Measurements from ENCODE around the gene TESK1. TPM values are rescaled to one million over a fixed set of nuclear protein-coding genes. Genes with fewer than 3 reads are reported as not detected.
"Not testable (repeated sequence)": the region's sequence is repeated elsewhere in the genome, so short reads cannot be mapped to it uniquely, and the experiment has no call there.

Gene TESK1
- polyA plus RNA-seq, 1 experiment, result 32.6 TPM

DNA sequence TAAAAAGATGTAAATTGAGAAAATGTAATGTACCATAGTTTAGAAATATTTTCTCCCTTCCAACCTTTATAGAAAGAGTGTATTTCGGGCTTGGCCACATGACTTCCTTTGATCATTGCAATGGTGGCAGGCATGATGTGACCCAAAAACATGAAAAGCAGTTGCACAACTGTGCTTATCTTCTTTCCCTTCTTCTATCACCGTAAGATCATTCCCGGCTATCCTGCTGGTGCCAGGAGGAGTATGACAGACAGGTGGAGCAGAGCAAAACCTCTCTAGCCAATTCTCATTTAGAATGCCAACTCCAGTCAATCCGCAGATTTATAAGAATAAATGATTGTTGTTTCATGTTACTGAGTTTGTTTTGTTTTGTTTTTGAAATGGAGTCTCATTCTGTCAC lies 10.6 kb upstream of the TESK1 start:
- H3K27me3 ChIP-seq (ENCODE audit: control insufficient read depth, insufficient read depth, low read length), result no peaks in the 10 kb centered on the region
- H3K4me3 ChIP-seq (ENCODE audit: low read depth, low read length), result no peak overlapping the region
- POLR2A ChIA-PET, result no interaction called here
- no peak for DNase-seq (ENCODE audit: low read depth)
- CTCF ChIA-PET, result no interaction called here
- H3K36me3 ChIP-seq (ENCODE audit: control insufficient read depth, insufficient read depth, low read length), result no peaks in the 10 kb centered on the region
- TF ChIP-seq CTCF (IDR thresholded peaks at IDR 0.05; ENCODE audit: insufficient read depth, low read depth, low read length), result no peak

- CTCF ChIA-PET; H3K36me3 ChIP-seq (ENCODE audit: control insufficient read depth, insufficient read depth, low read length); DNase-seq (ENCODE audit: low read depth); H3K27me3 ChIP-seq (ENCODE audit: control insufficient read depth, insufficient read depth, low read length); POLR2A ChIA-PET; H3K4me3 ChIP-seq (ENCODE audit: low read depth, low read length): not testable (repeated sequence)
These were observed 8.2 kb upstream of the TESK1 start for GRCh38 chr9:35596907-35597306.

DNA sequence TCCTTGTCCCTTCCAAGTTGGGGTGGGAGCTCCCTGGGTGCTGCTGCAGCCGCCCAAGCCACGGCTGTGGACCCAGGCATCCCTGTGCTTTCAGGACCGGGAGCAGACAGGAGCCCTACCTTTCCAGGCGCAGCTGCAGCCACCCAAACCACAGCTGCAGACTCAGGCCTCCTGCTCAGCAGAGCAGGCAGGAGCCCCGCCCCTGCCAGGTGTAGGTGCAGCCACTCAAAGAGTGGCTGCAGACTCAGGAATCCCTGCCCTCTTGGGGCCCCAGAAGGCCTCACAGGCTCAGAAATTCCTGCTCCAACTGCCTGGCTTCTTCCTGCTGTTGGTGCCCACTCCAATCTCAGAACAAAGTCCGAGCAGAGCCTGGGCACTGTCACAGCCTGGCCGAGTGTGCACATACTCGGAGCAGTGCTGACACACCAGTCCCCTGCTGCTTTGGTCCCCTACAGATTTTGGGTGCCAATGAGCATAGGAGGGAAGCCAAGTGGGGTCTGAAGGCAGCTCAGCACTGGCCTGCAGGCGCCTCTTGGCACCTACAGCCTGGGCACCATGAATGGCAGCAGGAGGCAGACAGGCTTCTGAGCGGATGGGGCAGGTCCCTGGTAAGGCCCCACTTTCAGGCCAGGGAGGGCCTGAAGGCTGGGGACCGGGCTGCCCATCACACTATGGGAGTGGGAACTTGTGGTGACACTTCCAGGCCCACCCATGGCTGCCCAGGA lies 6.0 kb upstream of the TESK1 start:
- TF ChIP-seq CTCF (IDR thresholded peaks at IDR 0.05; ENCODE audit: insufficient read depth, low read depth, low read length), result no peak
- H3K27me3 ChIP-seq (ENCODE audit: control insufficient read depth, insufficient read depth, low read length), result no peaks in the 10 kb centered on the region
- no peak for DNase-seq (ENCODE audit: low read depth)
- ChIA-PET CTCF (interaction anchor here (0.6 to 1.7 kb wide), 7 partner anchors 11 to 130 kb away, joined by 3 to 5 read pairs (median 3); no protein-coding TSS in a partner anchor), POLR2A (no interaction called here)
- H3K36me3 ChIP-seq (ENCODE audit: control insufficient read depth, insufficient read depth, low read length), result no peaks in the 10 kb centered on the region
- H3K4me3 ChIP-seq (ENCODE audit: low read depth, low read length), result no peak overlapping the region

GRCh38 chr9:35599763-35600604 lies 5.1 kb upstream of the TESK1 start:
- CTCF ChIA-PET, result interaction anchor here (0.6 to 1.7 kb wide), 6 partner anchors 11 to 129 kb away, joined by 3 to 5 read pairs (median 4); no protein-coding TSS in a partner anchor
- 0 out of 2 replicates have a peak, but pooled peaks have one; percentile 19 for TF ChIP-seq CTCF (IDR thresholded peaks at IDR 0.05; ENCODE audit: insufficient read depth, low read depth, low read length)
- Histone ChIP-seq H3K36me3 (ENCODE audit: control insufficient read depth, insufficient read depth, low read length) (no peaks in the 10 kb centered on the region), H3K4me3 (ENCODE audit: low read depth, low read length) (no peak overlapping the region), H3K27me3 (ENCODE audit: control insufficient read depth, insufficient read depth, low read length) (no peaks in the 10 kb centered on the region)
- POLR2A ChIA-PET, result interaction anchor here (0.6 to 0.7 kb wide), 2 partner anchors 61 to 84 kb away, joined by 3 read pairs; no protein-coding TSS in a partner anchor
- DNase-seq (ENCODE audit: low read depth), result no peak

- H3K36me3 ChIP-seq (ENCODE audit: control insufficient read depth, insufficient read depth, low read length), result peaks cover 8% of the 10 kb centered on the region
- ChIA-PET CTCF (interaction anchor here (0.6 to 1.5 kb wide), 11 partner anchors 32 to 526 kb away, joined by 3 to 6 read pairs (median 3); partner anchors contain the start of genes CREB3, RUSC2 and TLN1), POLR2A (interaction anchor here (0.6 kb wide), 1 partner anchor 54 kb away, joined by 3 read pairs; the partner anchor contains the start of genes CCDC107 and RMRP)
- peak overlapping the region; percentile 32 for H3K4me3 ChIP-seq (ENCODE audit: low read depth, low read length)
- TF ChIP-seq CTCF (IDR thresholded peaks at IDR 0.05; ENCODE audit: insufficient read depth, low read depth, low read length), result no peak
- peak; percentile 62 for DNase-seq (ENCODE audit: low read depth)
- no peaks in the 10 kb centered on the region for H3K27me3 ChIP-seq (ENCODE audit: control insufficient read depth, insufficient read depth, low read length)
These were observed 1.5 kb upstream of the TESK1 start for GRCh38 chr9:35603506-35603985.

Data from BJ (cell line).